Left ventricle myocardium inferior (tissue), 1 donor: ENCODE measurements around the gene ZNF710. TPM values are rescaled to one million over a fixed set of nuclear protein-coding genes. Genes with fewer than 3 reads are reported as not detected.

Source experiments
- DNase-seq: peaks from one replicate; pipeline ENCODE4 v3.0.0-alpha.2; 2020
- H3K27ac ChIP-seq: fragments of 200-600 bp; replicated peaks from 2 replicates; pipeline ENCODE4 v1.8.0; 2021
- H3K27me3 ChIP-seq: fragments of 200-600 bp; 2 replicates; pipeline ENCODE4 v1.8.0; 2021; ENCODE audit warnings: low read depth
- H3K36me3 ChIP-seq: fragments of 200-600 bp; 2 replicates; pipeline ENCODE4 v1.8.0; 2021
- H3K4me1 ChIP-seq: fragments of 200-600 bp; 2 replicates; pipeline ENCODE4 v1.8.0; 2021
- H3K4me3 ChIP-seq: fragments of 200-600 bp; 2 replicates; pipeline ENCODE4 v1.8.0; 2021; ENCODE audit warnings: mild to moderate bottlenecking, moderate library complexity
- H3K9me3 ChIP-seq: fragments of 200-600 bp; replicated peaks from 2 replicates; pipeline ENCODE4 v1.8.0; 2021
- intact Hi-C: fragments of 100-400 bp; cut with micrococcal nuclease; formaldehyde crosslinking; loops from one replicate; pipeline ENCODE4 v1.11.0; 2022
- total RNA-seq: library from RNA; stranded (reverse); fragmentation: NEBNext Ultra II Directional; extraction: Animal tissue kit (Norgen Biotek cat#: 25700); gene quantifications from one replicate; pipeline ENCODE4 v1.2.1, GENCODE V29; 2021
- TF ChIP-seq, protein P1 (sequence below): fragments of 200-600 bp; IDR thresholded peaks from 2 replicates; pipeline ENCODE4 v1.8.0; 2021; ENCODE audit warnings: antibody characterized with exemption, mild to moderate bottlenecking, borderline replicate concordance
- donor health status: DM: no; HTN: yes; CAD: no; lungs with severe emphysema.

The ZNF710 gene
- total RNA-seq, 1 donor from 2014 or later, result 5.5 TPM

DNA sequence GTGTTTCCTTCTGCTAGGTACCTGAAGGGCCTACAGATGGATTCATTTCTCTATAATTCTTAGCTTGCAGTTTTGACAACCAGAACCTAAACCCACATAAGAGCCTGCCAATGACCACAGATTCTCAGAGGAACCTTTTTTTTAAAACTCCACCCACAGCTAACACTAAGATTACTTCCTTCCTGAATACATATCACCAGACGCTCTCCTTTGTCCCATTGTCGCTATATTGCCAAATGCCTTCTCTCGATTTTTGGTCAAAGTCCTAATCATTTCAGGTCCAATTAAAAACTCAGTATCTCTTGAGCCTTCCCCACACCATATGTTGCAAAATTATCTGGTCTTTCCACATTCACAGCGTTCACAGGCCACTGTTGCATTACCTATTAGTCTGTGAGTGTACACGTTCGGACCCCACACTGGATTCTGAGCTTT, 12.4 kb downstream of the ZNF710 start:
- Histone ChIP-seq H3K4me3 (no peak overlapping the region), H3K27ac (no peak overlapping the region), H3K4me1 (no peaks in the 10 kb centered on the region), H3K9me3 (peaks cover 19% of the 10 kb centered on the region), H3K36me3 (peaks cover 4% of the 10 kb centered on the region), H3K27me3 (no peaks in the 10 kb centered on the region)
- intact Hi-C loops, result no loop called here
- DNase-seq, result no peak
- TF ChIP-seq, protein P1, sequence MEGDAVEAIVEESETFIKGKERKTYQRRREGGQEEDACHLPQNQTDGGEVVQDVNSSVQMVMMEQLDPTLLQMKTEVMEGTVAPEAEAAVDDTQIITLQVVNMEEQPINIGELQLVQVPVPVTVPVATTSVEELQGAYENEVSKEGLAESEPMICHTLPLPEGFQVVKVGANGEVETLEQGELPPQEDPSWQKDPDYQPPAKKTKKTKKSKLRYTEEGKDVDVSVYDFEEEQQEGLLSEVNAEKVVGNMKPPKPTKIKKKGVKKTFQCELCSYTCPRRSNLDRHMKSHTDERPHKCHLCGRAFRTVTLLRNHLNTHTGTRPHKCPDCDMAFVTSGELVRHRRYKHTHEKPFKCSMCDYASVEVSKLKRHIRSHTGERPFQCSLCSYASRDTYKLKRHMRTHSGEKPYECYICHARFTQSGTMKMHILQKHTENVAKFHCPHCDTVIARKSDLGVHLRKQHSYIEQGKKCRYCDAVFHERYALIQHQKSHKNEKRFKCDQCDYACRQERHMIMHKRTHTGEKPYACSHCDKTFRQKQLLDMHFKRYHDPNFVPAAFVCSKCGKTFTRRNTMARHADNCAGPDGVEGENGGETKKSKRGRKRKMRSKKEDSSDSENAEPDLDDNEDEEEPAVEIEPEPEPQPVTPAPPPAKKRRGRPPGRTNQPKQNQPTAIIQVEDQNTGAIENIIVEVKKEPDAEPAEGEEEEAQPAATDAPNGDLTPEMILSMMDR, result no peak

DNA sequence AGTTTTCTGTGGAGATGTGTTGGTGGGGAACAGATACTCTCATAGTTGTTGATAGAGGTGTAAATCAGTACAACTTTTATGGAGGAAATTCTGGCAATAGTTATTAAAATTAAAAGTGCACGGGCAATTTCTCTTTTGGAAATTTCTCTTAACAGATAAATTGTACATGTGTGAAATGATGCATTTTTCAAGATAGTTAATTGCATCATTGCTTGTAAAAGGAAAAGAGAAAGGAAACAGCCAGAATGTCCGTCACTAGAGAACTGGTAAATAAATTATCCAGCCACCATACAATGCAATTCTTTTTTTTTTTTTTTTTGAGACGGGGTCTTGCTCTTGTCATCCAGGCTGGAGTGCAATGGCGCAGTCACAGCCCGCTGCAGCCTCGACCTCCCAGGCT, 14.2 kb downstream of the ZNF710 start:
- no peak for DNase-seq
- Histone ChIP-seq H3K4me1 (peaks cover 13% of the 10 kb centered on the region), H3K9me3 (peaks cover 19% of the 10 kb centered on the region), H3K27ac (no peak overlapping the region), H3K36me3 (peaks cover 4% of the 10 kb centered on the region), H3K27me3 (no peaks in the 10 kb centered on the region), H3K4me3 (no peak overlapping the region)
- intact Hi-C loops, result no loop called here
- TF ChIP-seq, protein P1, result no peak

DNA sequence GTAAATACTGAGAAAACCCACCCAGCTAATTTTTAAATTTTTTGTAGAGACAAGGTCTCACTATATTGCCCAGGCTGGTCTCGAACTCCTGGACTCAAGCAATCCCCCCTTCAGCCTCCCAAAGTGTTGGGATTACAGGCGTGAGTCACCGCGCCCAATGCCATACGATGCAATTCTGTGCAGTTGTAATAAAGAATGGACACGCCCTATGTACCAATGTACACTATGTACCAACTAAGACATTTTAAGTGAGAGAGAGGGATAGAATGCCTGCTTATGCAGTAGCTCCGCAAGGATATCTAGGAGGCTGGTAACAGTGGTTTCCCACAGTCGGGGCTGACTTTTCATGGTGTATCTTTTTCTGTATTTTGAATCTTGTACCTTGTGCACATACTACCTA, 14.6 kb downstream of the ZNF710 start:
- Histone ChIP-seq H3K27ac (no peak overlapping the region), H3K9me3 (peaks cover 19% of the 10 kb centered on the region), H3K27me3 (no peaks in the 10 kb centered on the region), H3K36me3 (peaks cover 4% of the 10 kb centered on the region), H3K4me1 (peaks cover 17% of the 10 kb centered on the region), H3K4me3 (no peak overlapping the region)
- intact Hi-C loops, result no loop called here
- TF ChIP-seq, protein P1, result no peak
- no peak for DNase-seq

DNA sequence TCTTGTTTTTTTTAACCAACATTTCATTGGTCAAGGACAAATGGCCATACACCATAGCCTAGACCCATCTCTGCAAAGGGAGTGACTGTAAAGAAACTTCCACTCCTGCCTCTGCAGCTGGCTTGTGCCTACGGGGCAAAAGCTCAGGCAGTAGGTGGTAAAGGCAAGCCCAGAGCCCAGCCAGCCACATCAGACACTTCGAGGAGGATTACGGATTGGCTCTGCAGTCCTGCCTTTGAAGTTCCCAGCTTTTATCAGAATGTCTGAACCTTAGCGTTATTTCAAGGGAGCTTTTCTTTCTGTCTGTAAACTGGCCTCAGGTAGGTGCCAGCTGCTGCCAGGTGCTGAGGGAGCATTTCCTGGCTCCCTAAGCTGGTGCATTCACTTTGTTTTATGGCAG, 15.6 kb downstream of the ZNF710 start:
- TF ChIP-seq, protein P1, result no peak
- no peaks in the 10 kb centered on the region for H3K27me3 ChIP-seq
- H3K4me1 ChIP-seq, result peaks cover 19% of the 10 kb centered on the region
- H3K9me3 ChIP-seq, result peaks cover 9% of the 10 kb centered on the region
- intact Hi-C loops, result no loop called here
- DNase-seq, result no peak
- H3K36me3 ChIP-seq, result no peaks in the 10 kb centered on the region
- H3K4me3 ChIP-seq, result no peak overlapping the region
- H3K27ac ChIP-seq, result no peak overlapping the region

DNA sequence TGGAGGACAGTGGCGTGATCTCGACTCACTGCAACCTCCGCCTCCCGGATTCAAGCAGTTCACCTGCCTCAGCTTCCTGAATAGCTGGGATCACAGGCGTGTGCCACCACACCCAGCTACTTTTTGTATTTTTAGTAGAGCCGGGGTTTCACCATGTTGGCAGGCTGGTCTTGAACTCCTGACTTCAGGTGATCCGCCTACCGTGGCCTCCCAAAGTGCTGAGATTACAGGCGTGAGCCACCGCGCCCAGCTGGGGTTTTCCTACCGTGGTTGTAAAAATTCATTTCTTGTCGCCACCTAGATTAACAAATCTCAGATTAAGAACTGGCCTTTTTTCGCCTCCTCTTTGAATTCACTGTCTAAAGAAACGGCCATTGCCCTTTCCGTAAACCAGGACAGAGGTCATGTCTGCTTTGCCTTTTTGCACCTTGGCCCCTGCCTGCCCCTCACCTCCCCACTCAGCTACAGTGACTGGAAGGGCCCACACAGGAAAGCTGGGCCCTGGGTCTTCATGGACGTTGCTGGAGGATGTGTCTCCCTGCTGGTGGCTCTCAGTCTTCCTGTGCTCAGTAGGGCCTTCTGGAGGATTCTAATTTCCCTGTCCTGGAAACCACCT, 17.2 kb downstream of the ZNF710 start:
- H3K4me3 ChIP-seq, result no peak overlapping the region
- H3K36me3 ChIP-seq, result no peaks in the 10 kb centered on the region
- H3K9me3 ChIP-seq, result no peaks in the 10 kb centered on the region
- intact Hi-C loops, result no loop called here
- DNase-seq, result no peak
- H3K4me1 ChIP-seq, result peaks cover 19% of the 10 kb centered on the region
- no peaks in the 10 kb centered on the region for H3K27me3 ChIP-seq
- H3K27ac ChIP-seq, result no peak overlapping the region
- TF ChIP-seq, protein P1, result no peak
